Neural crest cell (in vitro differentiated cells): ENCODE results near the gene G0S2. TPM values are rescaled to one million over a fixed set of nuclear protein-coding genes. Genes with fewer than 3 reads are reported as not detected.

Experiments used
- DNase-seq: peaks from one replicate; pipeline ENCODE4 v3.0.0; 2021; ENCODE audit warnings: low read depth, mixed read lengths, low spot score
- H3K27ac Mint-ChIP-seq: one replicate; pipeline ENCODE4 v1.8.0; 2021; ENCODE audit warnings: mild to moderate bottlenecking, mixed read lengths; ENCODE audit not compliant: unreplicated experiment
- H3K27me3 Mint-ChIP-seq: 2 replicates; pipeline ENCODE4 v1.8.0; 2021; ENCODE audit warnings: low read depth, mild to moderate bottlenecking, mixed read lengths
- H3K36me3 Mint-ChIP-seq: 2 replicates; pipeline ENCODE4 v1.8.0; 2021; ENCODE audit warnings: low read depth, mild to moderate bottlenecking, mixed read lengths
- H3K4me1 Mint-ChIP-seq: 2 replicates; pipeline ENCODE4 v1.8.0; 2021; ENCODE audit warnings: mixed read lengths
- H3K4me3 Mint-ChIP-seq: one replicate; pipeline ENCODE4 v1.8.0; 2021; ENCODE audit warnings: mild to moderate bottlenecking, mixed read lengths
- H3K9me3 Mint-ChIP-seq: 2 replicates; pipeline ENCODE4 v1.8.0; 2021; ENCODE audit warnings: mixed read lengths
- total RNA-seq: library from RNA; stranded (reverse); gene quantifications from 2 replicates; pipeline ENCODE4 v1.2.1, GENCODE V29; 2021
- TF ChIP-seq, protein P1 (sequence below): fragments of 200-600 bp; sonication (generic); conservative IDR thresholded peaks from 2 replicates; pipeline ENCODE4 v1.5.0; 2021; ENCODE audit warnings: antibody characterized with exemption, mild to moderate bottlenecking

The G0S2 gene
- total RNA-seq, 1 donor from 2014 or later: 0.37 TPM

DNA sequence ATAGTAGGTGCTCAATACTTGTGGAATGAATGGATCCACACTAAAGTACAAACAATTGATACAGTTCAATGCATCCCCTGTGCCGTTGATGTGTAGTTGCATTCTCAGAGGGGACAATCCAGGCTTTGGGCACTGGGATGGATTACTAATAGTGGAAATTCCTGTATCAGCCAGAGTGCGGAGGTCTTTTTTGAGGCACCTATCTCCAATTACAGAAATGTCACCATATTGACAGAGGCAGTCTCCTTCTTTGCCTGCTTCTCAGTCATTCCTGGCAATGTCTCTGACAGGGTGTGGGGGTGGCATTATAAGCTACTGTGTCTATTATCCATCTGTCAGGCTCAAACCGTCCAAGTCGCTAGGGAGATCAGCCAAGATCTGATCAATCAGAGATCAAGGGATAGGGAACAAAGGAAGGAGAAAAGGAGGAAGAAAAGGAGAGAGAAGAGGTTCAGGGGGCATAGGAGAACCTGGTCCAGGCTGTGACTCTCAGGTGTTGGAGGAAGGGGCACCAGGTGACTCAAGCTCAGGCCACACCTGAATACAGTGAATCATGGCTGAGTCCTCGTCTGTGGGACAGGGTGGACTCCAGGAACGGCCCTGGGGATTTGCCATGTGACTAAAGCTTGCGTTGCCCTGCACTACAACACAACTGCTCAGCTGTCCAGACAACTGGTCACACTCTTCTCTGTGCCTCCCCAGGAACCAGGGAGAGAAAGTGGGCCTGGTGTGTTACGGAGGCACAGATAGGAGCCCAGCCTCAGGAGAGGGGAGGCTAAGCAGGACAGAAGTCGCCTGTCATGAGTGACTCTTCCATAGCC, 19.6 kb upstream of the G0S2 start:
- H3K4me3 Mint-ChIP-seq: no peak overlapping the region
- no peak for DNase-seq

DNA sequence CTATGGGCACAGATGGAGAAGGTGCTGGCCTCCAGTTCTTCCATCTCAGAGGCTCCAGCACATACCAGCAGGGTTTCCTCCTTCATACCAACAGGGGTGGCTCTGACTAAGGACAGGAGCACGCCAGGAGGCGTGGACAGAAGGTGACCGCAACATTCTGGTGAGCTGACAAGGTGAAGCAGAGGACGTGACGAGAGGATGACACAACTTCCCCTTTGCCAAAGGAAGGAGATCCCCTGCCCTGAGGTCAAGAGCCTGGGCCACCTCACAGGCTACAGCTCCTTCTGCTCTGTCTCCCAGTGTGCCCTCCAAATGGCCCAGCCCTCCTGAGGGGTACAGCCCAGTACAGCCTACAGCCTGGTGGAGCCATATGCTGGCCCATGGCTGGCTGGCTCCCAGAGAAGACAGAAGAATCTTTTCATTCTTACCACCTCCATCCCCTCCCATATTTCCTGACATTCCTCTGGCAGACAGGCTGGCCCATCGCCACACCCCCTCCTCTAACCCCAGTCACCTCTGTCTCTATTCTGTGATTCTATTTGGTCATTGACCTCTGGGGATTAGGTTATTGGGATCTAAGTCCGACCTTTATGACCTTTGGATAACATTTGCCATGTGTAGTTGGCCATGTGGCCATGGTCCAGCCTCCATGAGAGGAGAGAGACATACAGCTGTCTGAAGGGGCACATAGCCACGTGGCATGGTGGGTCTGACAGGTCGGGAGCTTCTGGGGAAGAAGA, 17.9 kb upstream of the G0S2 start:
- TF ChIP-seq, protein P1, sequence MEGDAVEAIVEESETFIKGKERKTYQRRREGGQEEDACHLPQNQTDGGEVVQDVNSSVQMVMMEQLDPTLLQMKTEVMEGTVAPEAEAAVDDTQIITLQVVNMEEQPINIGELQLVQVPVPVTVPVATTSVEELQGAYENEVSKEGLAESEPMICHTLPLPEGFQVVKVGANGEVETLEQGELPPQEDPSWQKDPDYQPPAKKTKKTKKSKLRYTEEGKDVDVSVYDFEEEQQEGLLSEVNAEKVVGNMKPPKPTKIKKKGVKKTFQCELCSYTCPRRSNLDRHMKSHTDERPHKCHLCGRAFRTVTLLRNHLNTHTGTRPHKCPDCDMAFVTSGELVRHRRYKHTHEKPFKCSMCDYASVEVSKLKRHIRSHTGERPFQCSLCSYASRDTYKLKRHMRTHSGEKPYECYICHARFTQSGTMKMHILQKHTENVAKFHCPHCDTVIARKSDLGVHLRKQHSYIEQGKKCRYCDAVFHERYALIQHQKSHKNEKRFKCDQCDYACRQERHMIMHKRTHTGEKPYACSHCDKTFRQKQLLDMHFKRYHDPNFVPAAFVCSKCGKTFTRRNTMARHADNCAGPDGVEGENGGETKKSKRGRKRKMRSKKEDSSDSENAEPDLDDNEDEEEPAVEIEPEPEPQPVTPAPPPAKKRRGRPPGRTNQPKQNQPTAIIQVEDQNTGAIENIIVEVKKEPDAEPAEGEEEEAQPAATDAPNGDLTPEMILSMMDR: no peak
- H3K36me3 Mint-ChIP-seq: no peaks in the 10 kb centered on the region
- no peaks in the 10 kb centered on the region for H3K9me3 Mint-ChIP-seq
- H3K27me3 Mint-ChIP-seq: no peaks in the 10 kb centered on the region
- no peak overlapping the region for H3K27ac Mint-ChIP-seq
- H3K4me1 Mint-ChIP-seq: peaks cover 16% of the 10 kb centered on the region
- DNase-seq: no peak
- H3K4me3 Mint-ChIP-seq: no peak overlapping the region

More for the DNA sequence above, 19.6 kb upstream of the G0S2 start:
- TF ChIP-seq, protein P1: no peak
- Mint-ChIP-seq H3K36me3 (no peaks in the 10 kb centered on the region), H3K9me3 (no peaks in the 10 kb centered on the region), H3K4me1 (peaks cover 16% of the 10 kb centered on the region), H3K27me3 (no peaks in the 10 kb centered on the region), H3K27ac (no peak overlapping the region)

DNA sequence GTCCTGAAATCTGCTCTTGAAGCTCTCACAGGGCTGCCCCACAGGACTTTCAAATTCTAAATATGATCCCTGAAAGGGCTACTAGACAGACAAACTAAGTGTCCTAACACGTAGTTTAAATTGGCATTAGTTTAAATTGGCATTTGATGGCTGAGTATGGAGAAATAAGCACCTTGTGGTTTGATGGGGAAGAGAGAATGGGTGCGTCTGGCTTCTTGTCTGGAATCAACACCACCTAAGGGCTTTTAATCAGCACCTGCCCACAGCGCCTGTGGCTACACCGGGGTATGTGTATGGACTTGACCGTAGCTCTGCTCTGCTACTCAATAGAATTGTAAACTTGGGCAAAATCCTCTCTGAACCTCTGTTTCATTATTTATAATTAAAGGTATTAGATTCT, 17.3 kb upstream of the G0S2 start:
- Mint-ChIP-seq H3K4me1 (peaks cover 16% of the 10 kb centered on the region), H3K27me3 (no peaks in the 10 kb centered on the region), H3K27ac (no peak overlapping the region), H3K36me3 (no peaks in the 10 kb centered on the region), H3K4me3 (no peak overlapping the region), H3K9me3 (no peaks in the 10 kb centered on the region)
- TF ChIP-seq, protein P1: no peak
- DNase-seq: no peak

DNA sequence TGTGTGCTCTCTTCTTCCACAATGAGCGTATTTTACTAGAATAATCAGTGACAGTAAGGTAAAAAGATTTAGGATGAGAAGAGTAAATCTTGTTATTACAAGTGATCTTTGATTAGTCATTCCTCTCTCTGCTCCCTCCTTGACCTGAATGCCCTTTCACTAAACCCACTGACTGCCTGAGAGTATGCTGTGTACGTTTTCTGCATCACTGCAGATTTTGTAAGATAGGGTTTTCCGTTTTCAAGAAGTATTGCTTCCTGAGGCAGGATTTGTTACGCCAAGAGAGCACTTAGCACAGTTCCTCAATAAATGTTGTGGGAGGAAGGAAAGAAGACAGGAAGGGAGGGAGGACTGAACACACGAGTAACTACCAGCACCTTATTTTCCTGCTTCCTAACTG, 15.3 kb upstream of the G0S2 start:
- Mint-ChIP-seq H3K27me3 (peaks cover 3% of the 10 kb centered on the region), H3K27ac (no peak overlapping the region), H3K4me3 (no peak overlapping the region), H3K4me1 (peaks cover 16% of the 10 kb centered on the region), H3K9me3 (peaks cover 3% of the 10 kb centered on the region), H3K36me3 (no peaks in the 10 kb centered on the region)
- DNase-seq: no peak
- TF ChIP-seq, protein P1: no peak

DNA sequence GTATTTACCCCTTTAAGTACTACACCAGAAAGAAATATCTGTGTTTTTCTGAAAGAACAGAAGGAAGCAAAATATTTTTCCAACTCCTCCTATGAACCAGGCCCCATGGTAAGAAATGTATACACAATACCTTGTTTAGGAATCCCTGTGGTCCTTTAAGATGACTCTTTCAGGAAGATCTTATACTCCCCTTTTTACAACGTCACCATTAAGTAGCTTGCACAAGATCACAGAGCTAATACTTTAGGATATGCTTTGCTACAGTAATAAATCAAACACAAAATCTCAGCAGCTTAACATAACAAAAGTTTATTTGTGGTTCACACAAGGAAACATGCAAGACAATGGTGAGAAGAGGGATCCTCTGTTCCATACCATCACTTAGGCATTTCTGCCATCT, 14.1 kb upstream of the G0S2 start:
- peaks cover 3% of the 10 kb centered on the region for H3K9me3 Mint-ChIP-seq
- H3K36me3 Mint-ChIP-seq: no peaks in the 10 kb centered on the region

More for the DNA sequence above, 14.1 kb upstream of the G0S2 start:
- DNase-seq: no peak
- H3K27ac Mint-ChIP-seq: no peak overlapping the region
- H3K4me3 Mint-ChIP-seq: no peak overlapping the region
- TF ChIP-seq, protein P1: no peak
- peaks cover 16% of the 10 kb centered on the region for H3K4me1 Mint-ChIP-seq
- H3K27me3 Mint-ChIP-seq: peaks cover 3% of the 10 kb centered on the region
